ENCODE data around the gene NOX3. TPM values are rescaled to one million over a fixed set of nuclear protein-coding genes. Genes with fewer than 3 reads are reported as not detected.

Gene NOX3
- total and polyA plus RNA-seq, 2 experiments from 2014 or later, result not detected

- in situ Hi-C loops (cut with MboI), result no loop called here
- no peak overlapping the region for H2AFZ ChIP-seq
- H3K79me2 ChIP-seq (ENCODE audit: insufficient read depth), result no peaks in the 10 kb centered on the region
- H3K9ac ChIP-seq, result no peak overlapping the region
- H3K27me3 ChIP-seq (replicated peaks; ENCODE audit: insufficient read depth), result no peaks in the 10 kb centered on the region
- H4K20me1 ChIP-seq (ENCODE audit: insufficient read depth), result no peaks in the 10 kb centered on the region
- WGBS, 2 experiments (ENCODE audit: low coverage in 1 of 2, low lambda C conversion rate in 2 of 2, missing lambda C conversion rate in 2 of 2), result 74 to 78% methylated on average over 5 of the region's 5 CpGs
- no peaks in the 10 kb centered on the region; the same call in 1 of the 2 replicates for H3K9me2 ChIP-seq (ENCODE audit: insufficient read depth)
- no peaks in the 10 kb centered on the region for H3K9me3 ChIP-seq (ENCODE audit: low read depth)
- no peak overlapping the region for H3K4me3 ChIP-seq
- DNase-seq, result no peak
- H3F3A ChIP-seq (ENCODE audit: insufficient read depth), result peaks cover 18% of the 10 kb centered on the region
- H3K36me3 ChIP-seq (ENCODE audit: low read depth), result no peaks in the 10 kb centered on the region
- no peak for TF ChIP-seq EZH2 (IDR thresholded peaks at IDR 0.05; ENCODE audit: insufficient read depth, poor library complexity, severe bottlenecking)
- no peak for TF ChIP-seq EZH2phosphoT487 (IDR thresholded peaks at IDR 0.05; ENCODE audit: insufficient read depth, low read depth)
- peaks cover 20% of the 10 kb centered on the region for H3K4me1 ChIP-seq (ENCODE audit: insufficient read depth)
- H3K27ac ChIP-seq, result no peak overlapping the region
- H3K4me2 ChIP-seq (ENCODE audit: unreplicated experiment), result no peak overlapping the region
These were observed 31.9 kb upstream of the NOX3 start for GRCh38 chr6:155487371-155488130.

- Histone ChIP-seq H3K36me3 (ENCODE audit: low read depth) (no peaks in the 10 kb centered on the region), H3K27me3 (replicated peaks; ENCODE audit: insufficient read depth) (no peaks in the 10 kb centered on the region), H3K9ac (no peak overlapping the region), H3K4me2 (ENCODE audit: unreplicated experiment) (no peak overlapping the region), H3K79me2 (ENCODE audit: insufficient read depth) (no peaks in the 10 kb centered on the region), H3K9me2 (ENCODE audit: insufficient read depth) (no peaks in the 10 kb centered on the region; the same call in 1 of the 2 replicates), H3F3A (ENCODE audit: insufficient read depth) (peaks cover 13% of the 10 kb centered on the region), H4K20me1 (ENCODE audit: insufficient read depth) (no peaks in the 10 kb centered on the region), H2AFZ (no peak overlapping the region), H3K4me1 (ENCODE audit: insufficient read depth) (peaks cover 24% of the 10 kb centered on the region), H3K4me3 (no peak overlapping the region), H3K9me3 (ENCODE audit: low read depth) (no peaks in the 10 kb centered on the region), H3K27ac (no peak overlapping the region)
- in situ Hi-C loops (cut with MboI), result no loop called here
- no peak for DNase-seq
- 96 to 98% methylated on average over 5 of the region's 5 CpGs for WGBS, 2 experiments (ENCODE audit: low coverage in 1 of 2, low lambda C conversion rate in 2 of 2, missing lambda C conversion rate in 2 of 2)
- TF ChIP-seq EZH2phosphoT487 (IDR thresholded peaks at IDR 0.05; ENCODE audit: insufficient read depth, low read depth) (no peak), EZH2 (IDR thresholded peaks at IDR 0.05; ENCODE audit: insufficient read depth, poor library complexity, severe bottlenecking) (no peak)
These were observed 31.2 kb upstream of the NOX3 start for GRCh38 chr6:155486721-155487294.

- no peak for DNase-seq
- Histone ChIP-seq H4K20me1 (ENCODE audit: insufficient read depth) (no peaks in the 10 kb centered on the region), H3K4me1 (ENCODE audit: insufficient read depth) (peaks cover 34% of the 10 kb centered on the region), H3K4me3 (no peak overlapping the region), H3F3A (ENCODE audit: insufficient read depth) (peaks cover 24% of the 10 kb centered on the region; the same call in 1 of the 2 replicates), H3K27me3 (replicated peaks; ENCODE audit: insufficient read depth) (no peaks in the 10 kb centered on the region), H3K9me3 (ENCODE audit: low read depth) (no peaks in the 10 kb centered on the region), H3K9ac (no peak overlapping the region), H3K4me2 (ENCODE audit: unreplicated experiment) (no peak overlapping the region), H3K27ac (no peak overlapping the region), H3K9me2 (ENCODE audit: insufficient read depth) (no peaks in the 10 kb centered on the region; the same call in 1 of the 2 replicates), H2AFZ (no peak overlapping the region), H3K36me3 (ENCODE audit: low read depth) (no peaks in the 10 kb centered on the region), H3K79me2 (ENCODE audit: insufficient read depth) (no peaks in the 10 kb centered on the region)
- TF ChIP-seq EZH2 (IDR thresholded peaks at IDR 0.05; ENCODE audit: insufficient read depth, poor library complexity, severe bottlenecking) (no peak), EZH2phosphoT487 (IDR thresholded peaks at IDR 0.05; ENCODE audit: insufficient read depth, low read depth) (no peak)
- 98% methylated on average over 4 of the region's 4 CpGs for WGBS, 2 experiments (ENCODE audit: low coverage in 1 of 2, low lambda C conversion rate in 2 of 2, missing lambda C conversion rate in 2 of 2)
- in situ Hi-C loops (cut with MboI), result no loop called here
These were observed 30.1 kb upstream of the NOX3 start for GRCh38 chr6:155485756-155486155.

- WGBS, 2 experiments (ENCODE audit: low coverage in 1 of 2, low lambda C conversion rate in 2 of 2, missing lambda C conversion rate in 2 of 2), result 0% methylated on average over 1 of the region's 1 CpG
- no peaks in the 10 kb centered on the region for H3K79me2 ChIP-seq (ENCODE audit: insufficient read depth)
- H3K4me3 ChIP-seq, result no peak overlapping the region
- in situ Hi-C loops (cut with MboI), result no loop called here
- no peak overlapping the region for H3K9ac ChIP-seq
- H3K4me1 ChIP-seq (ENCODE audit: insufficient read depth), result peaks cover 43% of the 10 kb centered on the region
- no peak overlapping the region for H3K27ac ChIP-seq
- no peak overlapping the region for H2AFZ ChIP-seq
- TF ChIP-seq EZH2 (IDR thresholded peaks at IDR 0.05; ENCODE audit: insufficient read depth, poor library complexity, severe bottlenecking) (no peak), EZH2phosphoT487 (IDR thresholded peaks at IDR 0.05; ENCODE audit: insufficient read depth, low read depth) (0 out of 2 replicates have a peak, but pooled peaks have one; percentile 34)
- H3K36me3 ChIP-seq (ENCODE audit: low read depth), result no peaks in the 10 kb centered on the region
- no peaks in the 10 kb centered on the region for H3K9me3 ChIP-seq (ENCODE audit: low read depth)
- H3K27me3 ChIP-seq (replicated peaks; ENCODE audit: insufficient read depth), result no peaks in the 10 kb centered on the region
- H4K20me1 ChIP-seq (ENCODE audit: insufficient read depth), result no peaks in the 10 kb centered on the region
- no peak overlapping the region for H3K4me2 ChIP-seq (ENCODE audit: unreplicated experiment)
- peak; percentile 75 for DNase-seq
- no peaks in the 10 kb centered on the region for H3K9me2 ChIP-seq (ENCODE audit: insufficient read depth)
- peaks cover 29% of the 10 kb centered on the region; the same call in 1 of the 2 replicates for H3F3A ChIP-seq (ENCODE audit: insufficient read depth)
These were observed 28.2 kb upstream of the NOX3 start for GRCh38 chr6:155483858-155484257.

Data from GM23248 (cell line).